GM12874 (cell line): ENCODE results near the gene MLEC.

ENCODE experiments used
- TF ChIP-seq, protein P1 (sequence below): IDR thresholded peaks from 2 replicates; pipeline ENCODE4 v1.5.1; 2011; ENCODE audit warnings: low read depth, mild to moderate bottlenecking, control low read depth, low read length, moderate library complexity; ENCODE audit not compliant: insufficient read depth

MLEC gene

DNA sequence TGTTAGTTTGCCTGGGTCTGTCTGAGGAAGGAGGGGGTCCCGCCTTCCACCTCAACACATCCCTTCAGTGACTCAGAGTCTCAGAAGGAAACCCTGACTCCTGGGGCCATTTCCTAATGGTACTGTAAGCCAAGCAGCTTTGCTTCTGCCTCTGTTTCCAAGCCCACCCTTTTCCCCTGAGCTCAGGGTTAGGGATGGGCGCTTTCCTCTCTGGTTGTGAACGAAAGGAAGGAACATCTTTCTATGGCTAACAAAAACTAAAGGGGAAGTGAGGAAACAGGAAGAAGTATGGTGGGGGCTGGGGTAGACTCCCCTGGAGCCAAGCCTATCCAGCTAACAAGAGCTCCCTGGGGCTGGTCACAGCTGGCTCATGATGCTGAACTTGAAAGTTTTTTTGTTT is 11.7 kb downstream of the MLEC start:
- TF ChIP-seq, protein P1, sequence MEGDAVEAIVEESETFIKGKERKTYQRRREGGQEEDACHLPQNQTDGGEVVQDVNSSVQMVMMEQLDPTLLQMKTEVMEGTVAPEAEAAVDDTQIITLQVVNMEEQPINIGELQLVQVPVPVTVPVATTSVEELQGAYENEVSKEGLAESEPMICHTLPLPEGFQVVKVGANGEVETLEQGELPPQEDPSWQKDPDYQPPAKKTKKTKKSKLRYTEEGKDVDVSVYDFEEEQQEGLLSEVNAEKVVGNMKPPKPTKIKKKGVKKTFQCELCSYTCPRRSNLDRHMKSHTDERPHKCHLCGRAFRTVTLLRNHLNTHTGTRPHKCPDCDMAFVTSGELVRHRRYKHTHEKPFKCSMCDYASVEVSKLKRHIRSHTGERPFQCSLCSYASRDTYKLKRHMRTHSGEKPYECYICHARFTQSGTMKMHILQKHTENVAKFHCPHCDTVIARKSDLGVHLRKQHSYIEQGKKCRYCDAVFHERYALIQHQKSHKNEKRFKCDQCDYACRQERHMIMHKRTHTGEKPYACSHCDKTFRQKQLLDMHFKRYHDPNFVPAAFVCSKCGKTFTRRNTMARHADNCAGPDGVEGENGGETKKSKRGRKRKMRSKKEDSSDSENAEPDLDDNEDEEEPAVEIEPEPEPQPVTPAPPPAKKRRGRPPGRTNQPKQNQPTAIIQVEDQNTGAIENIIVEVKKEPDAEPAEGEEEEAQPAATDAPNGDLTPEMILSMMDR: no peak

DNA sequence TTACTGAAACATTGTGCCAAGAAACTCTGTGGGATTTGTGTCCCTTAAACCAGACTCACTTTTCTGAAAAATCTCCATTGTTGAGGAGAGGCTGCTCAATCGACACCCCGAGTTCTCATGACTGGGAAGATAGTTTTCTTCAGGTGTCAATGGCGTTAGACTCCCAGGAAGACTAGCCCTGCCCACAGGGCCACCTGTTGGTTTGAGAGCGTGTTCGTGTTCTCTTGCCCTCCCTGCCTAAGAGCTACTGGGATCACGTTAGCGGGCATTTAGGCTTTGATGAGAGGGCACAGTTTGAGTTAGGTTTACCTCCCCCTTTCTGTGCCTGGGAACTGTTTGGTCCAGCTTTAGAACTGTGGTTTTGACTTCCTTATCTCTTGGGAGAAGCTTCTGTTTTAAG is 12.6 kb downstream of the MLEC start:
- TF ChIP-seq, protein P1: no peak

DNA sequence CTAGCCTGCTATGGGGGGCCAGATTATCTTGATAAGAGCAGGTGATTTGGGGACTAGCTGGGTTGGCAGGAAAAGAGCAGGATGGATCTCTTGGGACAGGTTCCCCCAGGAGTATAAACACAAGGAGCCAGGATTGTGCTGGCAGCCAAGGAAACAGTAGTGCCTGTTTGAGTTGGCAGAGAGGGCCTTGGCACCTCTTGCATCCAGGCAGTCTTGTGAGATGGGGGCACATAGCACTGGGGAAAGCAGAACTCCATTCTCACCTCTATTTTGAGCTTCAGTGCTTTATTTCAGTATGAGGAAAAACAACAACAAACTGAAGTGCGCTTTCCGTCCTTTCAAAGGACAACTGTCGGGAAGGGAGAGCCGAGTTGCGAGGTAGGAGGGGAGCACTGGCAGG is 13.9 kb downstream of the MLEC start:
- TF ChIP-seq, protein P1: no peak

DNA sequence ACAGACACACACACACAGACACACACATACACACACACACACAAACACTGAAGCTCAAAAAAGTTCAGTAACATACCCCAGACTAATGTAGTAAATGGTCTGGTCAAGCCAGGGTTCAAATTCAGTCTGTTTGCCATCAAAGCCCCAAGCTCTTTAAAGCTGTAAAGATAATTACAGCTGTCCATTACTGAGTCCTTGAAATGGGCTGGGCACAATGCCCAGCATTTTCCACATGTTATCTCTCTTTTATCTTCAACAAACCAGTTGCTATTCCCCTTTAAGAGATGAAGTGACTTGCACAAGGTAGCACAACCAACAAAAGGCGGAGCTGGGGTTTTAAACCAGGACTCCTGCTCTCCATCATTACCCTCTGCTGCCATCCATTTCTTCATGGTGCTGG is 15.7 kb downstream of the MLEC start:
- TF ChIP-seq, protein P1: no peak

DNA sequence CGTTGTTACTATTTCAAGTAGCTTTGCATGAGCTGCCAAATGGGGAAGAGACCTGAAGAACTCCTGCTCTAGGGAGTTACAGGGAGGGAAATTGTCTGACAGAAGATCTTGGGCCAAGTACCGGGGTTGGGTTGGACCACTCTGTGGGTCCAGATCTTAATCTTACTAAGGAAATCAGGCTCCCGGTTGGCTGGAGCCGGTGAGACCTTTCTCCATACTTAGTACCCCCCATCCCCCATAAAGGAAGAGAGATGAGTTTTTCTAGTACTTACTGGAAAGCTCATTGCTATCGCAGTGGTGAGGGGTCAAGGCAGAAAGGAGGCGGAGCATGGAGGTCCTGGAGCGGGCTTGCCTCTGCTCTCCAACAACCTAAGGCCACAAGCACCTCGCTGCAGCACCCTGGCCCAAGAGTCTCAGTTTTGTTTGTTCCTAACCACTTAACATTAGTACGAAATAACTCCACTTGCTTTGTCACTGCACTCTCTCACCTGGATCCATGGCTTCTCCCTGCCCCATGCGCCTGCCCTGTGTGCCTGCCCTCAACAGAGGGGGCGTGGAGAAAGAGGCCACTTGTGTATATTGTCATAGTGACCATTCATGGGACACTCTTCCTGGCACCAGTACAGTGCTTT is 16.5 kb downstream of the MLEC start:
- TF ChIP-seq, protein P1: no peak

DNA sequence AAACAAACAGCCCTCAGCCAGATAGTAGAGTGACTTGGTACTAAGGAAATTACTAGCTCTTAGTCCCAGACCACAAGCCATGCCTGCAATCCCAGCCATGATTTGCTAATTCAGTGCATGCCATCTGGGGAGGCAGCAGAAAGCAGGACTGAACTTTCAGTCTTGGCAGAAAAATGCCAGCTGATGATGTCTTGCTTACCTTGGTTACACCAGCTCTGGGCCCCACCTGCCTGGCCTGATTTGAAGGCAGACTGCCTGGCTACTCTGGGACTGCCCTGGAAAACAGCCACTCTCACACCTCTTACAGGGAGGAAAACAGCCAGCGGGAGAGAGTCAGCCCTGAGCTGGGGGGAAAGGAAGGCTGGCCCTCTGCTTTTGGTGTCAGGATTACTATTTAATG is 18.7 kb downstream of the MLEC start:
- TF ChIP-seq, protein P1: no peak

DNA sequence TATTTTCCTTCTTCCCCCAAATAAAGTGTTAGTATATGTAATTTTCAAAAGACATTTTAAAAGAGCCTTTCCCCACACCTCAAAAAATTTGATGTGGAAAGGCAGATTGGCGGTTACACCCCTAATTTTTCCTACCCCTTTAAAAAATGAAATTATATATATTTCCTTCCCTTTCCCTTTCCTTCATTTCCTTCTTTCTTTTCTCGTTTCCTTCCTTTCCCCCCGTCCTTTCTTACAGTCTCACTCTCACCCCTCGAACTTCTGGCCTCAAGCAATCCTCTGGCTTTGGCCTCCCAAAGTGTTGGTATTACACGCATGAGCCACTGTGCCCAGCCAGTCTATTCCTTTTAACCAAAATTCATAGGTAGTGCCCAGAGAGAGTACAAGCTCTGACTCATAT is 19.1 kb downstream of the MLEC start:
- TF ChIP-seq, protein P1: no peak
